Panc1 (cell line): ENCODE measurements around the gene CHST8. TPM values are rescaled to one million over a fixed set of nuclear protein-coding genes. Genes with fewer than 3 reads are reported as not detected.

Experiments used
- ATAC-seq: fragments of 200-7000 bp; cut with Tn5 transposase; 2 replicates; pipeline ENCODE4 v1.9.1; 2020; ENCODE audit warnings: mild to moderate bottlenecking, moderate library complexity
- BruUV-seq: library from RNA; stranded (reverse); fragments of 400-500 nt; replicated peaks from 2 replicates; lab custom pipeline; 2021; lab: Mats Ljungman, UMichigan
- CTCF ChIA-PET: fragments of 300-600 bp; sonication (Branson Sonifier 250); formaldehyde crosslinking; loops from one replicate; lab custom pipeline; 2022; ENCODE audit warnings: antibody characterized with exemption; lab: Charles Lee
- POLR2A ChIA-PET: fragments of 300-600 bp; sonication (Branson Sonifier 250); formaldehyde crosslinking; loops from one replicate; lab custom pipeline; 2022; ENCODE audit warnings: antibody characterized with exemption; lab: Charles Lee
- DNase-seq: peaks from one replicate; pipeline ENCODE4 v3.0.0-alpha.2; 2010; ENCODE audit warnings: low read depth, low spot score
- H3K27ac ChIP-seq: 2 replicates; pipeline ENCODE4 v1.5.1; 2011; ENCODE audit warnings: mild to moderate bottlenecking, low read length, inconsistent platforms
- H3K27me3 ChIP-seq: fragments of 200-500 bp; sonication (Bioruptor generic); 2 replicates; pipeline ENCODE4 v1.6.0; 2014; ENCODE audit warnings: low read length, inconsistent platforms; ENCODE audit not compliant: control insufficient read depth, insufficient read depth
- H3K36me3 ChIP-seq: fragments of 200-500 bp; sonication (Bioruptor generic); 2 replicates; pipeline ENCODE4 v1.5.1; 2014; ENCODE audit warnings: inconsistent platforms, mild to moderate bottlenecking, low read length, moderate library complexity; ENCODE audit not compliant: control insufficient read depth, insufficient read depth
- H3K4me1 ChIP-seq: 2 replicates; pipeline ENCODE4 v1.5.1; 2011; ENCODE audit warnings: inconsistent platforms, mild to moderate bottlenecking, low read length, moderate library complexity; ENCODE audit not compliant: control insufficient read depth, insufficient read depth
- H3K4me3 ChIP-seq, 2 experiments: 2 replicates each; pipeline ENCODE4 v1.5.1; 2011 to 2012; ENCODE audit warnings: low read depth in 2 of 2, low read length in 2 of 2, mild to moderate bottlenecking in 2 of 2, inconsistent platforms in 1 of 2, moderate library complexity in 1 of 2
- H3K9me3 ChIP-seq: fragments of 200-500 bp; sonication (Bioruptor generic); 2 replicates; pipeline ENCODE4 v1.5.1; 2014; ENCODE audit warnings: low read depth, mild to moderate bottlenecking, inconsistent platforms, low read length, moderate library complexity; ENCODE audit not compliant: control insufficient read depth, insufficient read depth
- CTCF ChIP-seq: fragments of 450-650 bp; IDR thresholded peaks from 2 replicates; pipeline ENCODE4 v1.5.1; 2017; ENCODE audit warnings: mild to moderate bottlenecking
- POLR2AphosphoS5 ChIP-seq: IDR thresholded peaks from 2 replicates; pipeline ENCODE4 v1.6.1; 2012; ENCODE audit warnings: mild to moderate bottlenecking, low read depth, low read length, moderate library complexity
- REST ChIP-seq, 2 experiments: IDR thresholded peaks; 2 replicates each; pipeline ENCODE4 v1.6.1; 2011 to 2012; ENCODE audit warnings: low read depth in 2 of 2, control low read depth in 1 of 2, low read length in 1 of 2, mild to moderate bottlenecking in 1 of 2, moderate library complexity in 1 of 2; ENCODE audit not compliant: insufficient read depth in 1 of 2
- SIN3A ChIP-seq: IDR thresholded peaks from 2 replicates; pipeline ENCODE4 v1.6.1; 2012; ENCODE audit warnings: low read depth, mild to moderate bottlenecking, low read length, moderate library complexity, borderline replicate concordance; ENCODE audit not compliant: insufficient read depth
- TCF7L2 ChIP-seq: IDR thresholded peaks from 2 replicates; pipeline ENCODE4 v1.6.1; 2011; ENCODE audit warnings: mild to moderate bottlenecking, low read depth, low read length, inconsistent platforms
- in situ Hi-C: cut with HindIII; loops from 2 replicates; pipeline ENCODE4 v1.10.0; 2016; ENCODE audit warnings: low sequenced_read_pairs, low pct_unique_long_range_greater_than_20kb
- intact Hi-C: fragments of 100-400 bp; cut with micrococcal nuclease; formaldehyde crosslinking; loops from one replicate; pipeline ENCODE4 v1.10.0; 2022; ENCODE audit not compliant: unreplicated experiment
- total RNA-seq: library from RNA; stranded (reverse); gene quantifications from one replicate; pipeline ENCODE4 v1.2.1, GENCODE V29; 2021; ENCODE audit not compliant: unreplicated experiment

The CHST8 gene
- total RNA-seq, 1 experiment from 2014 or later = 0.28 TPM

GRCh38 chr19:33628921-33629825 is 7.4 kb downstream of the CHST8 start:
- Histone ChIP-seq H3K9me3 (no peaks in the 10 kb centered on the region), H3K36me3 (no peaks in the 10 kb centered on the region), H3K4me3 (no peak overlapping the region), H3K4me1 (no peaks in the 10 kb centered on the region), H3K27me3 (peaks cover 11% of the 10 kb centered on the region), H3K27ac (no peak overlapping the region)
- TF ChIP-seq CTCF = no peak
- TF ChIP-seq POLR2AphosphoS5 = no peak
- TF ChIP-seq TCF7L2 = no peak
- TF ChIP-seq SIN3A = no peak
- TF ChIP-seq REST (IDR thresholded peaks at IDR 0.05; ENCODE audit: insufficient read depth in 1 of 2, low read depth in 2 of 2, low read length in 1 of 2) = no peak
- intact Hi-C loops = no loop called here
- ChIA-PET CTCF (no interaction called here), POLR2A (no interaction called here)
- DNase-seq (no peak), ATAC-seq (no peak)
- BruUV-seq = no TSS peak
- in situ Hi-C loops = no loop called here

- no peak overlapping the region for H3K4me3 ChIP-seq
- H3K9me3 ChIP-seq = no peaks in the 10 kb centered on the region
- peaks cover 7% of the 10 kb centered on the region; the same call in 1 of the 2 replicates for H3K27me3 ChIP-seq
- POLR2A ChIA-PET = no interaction called here
- in situ Hi-C loops = no loop called here
- no TSS peak for BruUV-seq
- intact Hi-C loops = no loop called here
- H3K36me3 ChIP-seq = no peaks in the 10 kb centered on the region
- ATAC-seq = no peak
- no peak for DNase-seq
- no peaks in the 10 kb centered on the region for H3K4me1 ChIP-seq
- CTCF ChIA-PET = no interaction called here
- TF ChIP-seq TCF7L2 (no peak), REST (IDR thresholded peaks at IDR 0.05; ENCODE audit: insufficient read depth in 1 of 2, low read depth in 2 of 2, low read length in 1 of 2) (no peak)
- H3K27ac ChIP-seq = no peak overlapping the region
Measured at GRCh38 chr19:33629826-33630375, 8.1 kb downstream of the CHST8 start.
